Measurements from ENCODE around the gene ERCC6L2.

The ERCC6L2 gene, protein sequence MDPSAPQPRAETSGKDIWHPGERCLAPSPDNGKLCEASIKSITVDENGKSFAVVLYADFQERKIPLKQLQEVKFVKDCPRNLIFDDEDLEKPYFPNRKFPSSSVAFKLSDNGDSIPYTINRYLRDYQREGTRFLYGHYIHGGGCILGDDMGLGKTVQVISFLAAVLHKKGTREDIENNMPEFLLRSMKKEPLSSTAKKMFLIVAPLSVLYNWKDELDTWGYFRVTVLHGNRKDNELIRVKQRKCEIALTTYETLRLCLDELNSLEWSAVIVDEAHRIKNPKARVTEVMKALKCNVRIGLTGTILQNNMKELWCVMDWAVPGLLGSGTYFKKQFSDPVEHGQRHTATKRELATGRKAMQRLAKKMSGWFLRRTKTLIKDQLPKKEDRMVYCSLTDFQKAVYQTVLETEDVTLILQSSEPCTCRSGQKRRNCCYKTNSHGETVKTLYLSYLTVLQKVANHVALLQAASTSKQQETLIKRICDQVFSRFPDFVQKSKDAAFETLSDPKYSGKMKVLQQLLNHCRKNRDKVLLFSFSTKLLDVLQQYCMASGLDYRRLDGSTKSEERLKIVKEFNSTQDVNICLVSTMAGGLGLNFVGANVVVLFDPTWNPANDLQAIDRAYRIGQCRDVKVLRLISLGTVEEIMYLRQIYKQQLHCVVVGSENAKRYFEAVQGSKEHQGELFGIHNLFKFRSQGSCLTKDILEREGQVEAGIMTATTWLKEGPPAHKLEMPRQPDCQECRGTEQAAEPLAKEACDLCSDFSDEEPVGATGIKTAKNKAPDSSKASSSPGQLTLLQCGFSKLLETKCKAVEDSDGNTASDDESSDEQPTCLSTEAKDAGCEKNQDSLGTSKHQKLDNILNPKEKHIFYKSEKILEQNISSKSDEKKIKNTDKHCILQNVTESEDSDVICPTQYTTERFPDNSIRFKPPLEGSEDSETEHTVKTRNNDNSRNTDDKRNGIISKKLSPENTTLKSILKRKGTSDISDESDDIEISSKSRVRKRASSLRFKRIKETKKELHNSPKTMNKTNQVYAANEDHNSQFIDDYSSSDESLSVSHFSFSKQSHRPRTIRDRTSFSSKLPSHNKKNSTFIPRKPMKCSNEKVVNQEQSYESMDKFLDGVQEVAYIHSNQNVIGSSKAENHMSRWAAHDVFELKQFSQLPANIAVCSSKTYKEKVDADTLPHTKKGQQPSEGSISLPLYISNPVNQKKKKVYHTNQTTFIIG (N-terminal part only)

GRCh38 chr9:95875305-95876137, at the start of gene ERCC6L2:
Gene ERCC6L2 (plus strand): TSS chr9:95875691. CDS start chr9:95876039, 348 bp downstream.
- DNase-seq = peak; percentile 60 to 94 (median 86)

GRCh38 chr9:95826183-95826838, 49.2 kb upstream of the ERCC6L2 start:
- no peak for DNase-seq

- DNase-seq = no peak
These were observed 44.7 kb upstream of the ERCC6L2 start for GRCh38 chr9:95830768-95831167.

DNA sequence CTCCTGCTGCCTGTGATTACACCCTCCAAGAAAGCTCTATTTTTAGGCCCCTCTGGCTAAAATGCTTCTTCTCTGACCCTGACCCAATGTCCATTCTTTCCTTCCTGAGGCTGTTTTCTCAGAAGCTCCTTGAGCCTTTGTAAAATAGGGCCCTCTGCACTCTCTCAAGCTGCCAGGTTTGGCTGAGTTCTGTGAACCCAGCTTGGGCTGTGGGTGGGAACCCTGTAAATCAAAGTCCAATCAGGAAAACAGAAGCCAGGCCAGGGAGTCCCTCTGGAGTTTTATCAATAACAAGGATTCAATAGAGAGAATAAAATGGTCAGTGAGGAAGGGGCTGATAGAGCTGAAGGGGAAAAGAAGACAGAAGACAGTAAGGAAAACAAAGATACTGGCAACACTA, 43.7 kb upstream of the ERCC6L2 start:
- DNase-seq = no peak

GRCh38 chr9:95833546-95834178, 41.8 kb upstream of the ERCC6L2 start:
- DNase-seq = no peak

- no peak for DNase-seq
These were observed 41.1 kb upstream of the ERCC6L2 start for GRCh38 chr9:95834281-95834907.

DNA sequence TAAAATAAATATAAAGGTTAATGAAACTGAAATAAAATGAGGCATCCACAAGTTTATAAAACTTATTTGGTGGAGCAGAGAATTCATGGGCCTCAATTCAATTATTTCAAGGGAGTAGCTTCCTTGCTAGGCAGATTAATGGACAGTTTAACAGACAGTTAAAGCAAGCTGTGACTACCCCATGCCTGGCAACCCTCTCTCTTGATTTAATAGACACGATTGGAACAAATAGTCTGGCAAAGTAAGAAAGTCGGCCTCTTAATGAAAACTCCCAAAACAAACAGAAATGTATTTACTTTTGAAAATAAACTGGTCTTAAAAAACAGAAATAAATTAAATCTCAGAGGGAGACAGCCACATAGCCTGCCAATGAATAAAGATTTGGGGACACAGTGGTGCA, 40.1 kb upstream of the ERCC6L2 start:
- DNase-seq = no peak

DNA sequence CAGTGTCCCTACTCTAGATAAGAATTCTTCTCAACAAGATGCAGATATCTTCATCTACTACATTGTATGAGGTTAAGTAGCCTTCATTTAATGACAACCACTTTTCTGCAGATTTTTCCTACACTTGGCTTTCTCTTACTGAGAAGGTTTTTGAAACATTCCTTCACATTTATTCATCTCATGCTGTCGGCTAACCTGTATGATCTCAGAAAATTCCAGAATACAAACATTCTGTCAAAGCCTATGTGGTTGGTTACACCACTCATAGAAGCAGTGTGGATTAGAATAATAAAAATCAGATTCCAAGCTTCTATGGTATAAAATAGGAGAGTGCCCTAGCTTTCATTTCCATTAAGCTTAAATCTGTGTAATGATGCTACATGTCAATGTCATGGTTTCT, 39.4 kb upstream of the ERCC6L2 start:
- no peak for DNase-seq

DNA sequence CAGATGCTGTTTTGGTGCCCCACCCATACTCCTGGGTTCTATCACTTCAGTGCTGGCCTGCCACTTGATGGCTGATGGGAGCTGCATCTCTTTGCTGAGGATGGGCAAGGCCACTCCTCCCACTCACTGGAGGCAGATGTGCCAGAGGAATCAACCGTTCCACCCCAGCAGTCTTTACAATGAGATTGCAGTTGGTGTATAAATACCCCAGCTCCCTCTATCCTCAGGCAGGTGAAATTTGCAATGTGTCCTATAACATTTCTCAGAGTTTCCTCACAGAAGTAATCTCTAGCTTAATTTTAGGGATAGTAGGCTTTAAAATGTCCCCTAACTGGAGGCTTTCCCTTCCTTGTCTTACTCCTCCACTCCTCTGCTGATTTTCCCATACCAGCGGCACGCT, 36.5 kb upstream of the ERCC6L2 start:
- no peak for DNase-seq

DNA sequence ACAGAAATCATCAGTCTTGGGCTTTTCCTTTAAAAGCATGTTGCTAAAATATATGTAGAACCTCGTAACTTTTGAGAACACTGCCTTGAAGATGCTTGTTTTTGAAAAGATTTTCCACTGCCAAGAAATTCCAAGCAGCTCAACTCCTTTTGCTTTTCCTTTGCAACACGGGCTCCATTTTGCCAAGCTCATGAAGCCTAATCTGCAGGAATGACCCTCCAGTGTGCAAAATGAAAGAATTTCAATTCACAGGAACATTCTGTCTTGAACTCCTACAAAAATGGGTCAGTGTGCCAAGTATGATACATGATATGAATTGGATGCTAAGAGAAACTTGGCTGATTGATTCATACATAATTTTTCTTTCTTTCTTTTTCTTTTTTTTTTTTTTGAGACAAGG, 35.4 kb upstream of the ERCC6L2 start:
- DNase-seq = no peak

GRCh38 chr9:95841377-95841776, 34.1 kb upstream of the ERCC6L2 start:
- DNase-seq = no peak

DNA sequence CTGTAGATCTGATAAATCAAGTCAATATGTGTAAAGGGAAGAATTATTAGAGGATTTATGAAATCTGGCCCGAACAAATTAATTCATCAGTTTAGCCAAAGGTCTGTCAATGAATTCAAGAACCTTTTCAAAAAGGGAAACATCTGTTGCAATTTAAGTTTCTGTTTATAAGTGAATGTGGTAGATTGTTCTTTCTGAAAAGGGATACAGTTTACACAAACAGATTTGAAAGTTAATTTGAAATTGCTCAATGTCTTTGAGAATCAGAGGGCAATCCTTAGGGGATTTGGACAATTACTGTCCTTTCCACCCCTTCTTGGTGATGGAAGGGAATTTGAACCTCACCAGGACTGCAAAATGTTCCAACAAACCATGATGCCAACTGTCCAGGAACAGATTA, 29.7 kb upstream of the ERCC6L2 start:
- no peak for DNase-seq

DNA sequence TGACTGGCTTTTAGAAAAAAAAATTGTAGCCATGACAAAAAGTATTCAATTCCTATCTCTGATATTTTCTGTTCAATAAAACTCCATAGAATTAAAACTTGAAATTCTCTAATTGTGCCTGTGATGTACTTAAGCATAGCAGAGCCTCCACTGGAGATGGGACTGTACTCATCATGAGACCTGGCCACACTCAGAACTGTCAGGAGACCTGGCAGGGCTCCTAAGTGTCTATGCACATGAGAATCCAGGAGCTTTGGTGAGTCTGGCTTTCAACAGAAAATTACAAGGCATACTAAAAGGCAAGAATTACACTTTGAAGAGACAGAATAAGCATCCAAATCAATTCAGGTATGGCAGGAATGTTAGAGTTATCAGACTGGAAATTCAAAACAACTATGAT, 26.7 kb upstream of the ERCC6L2 start:
- DNase-seq = no peak

GRCh38 chr9:95852059-95853032, 23.1 kb upstream of the ERCC6L2 start:
- no peak for DNase-seq

DNA sequence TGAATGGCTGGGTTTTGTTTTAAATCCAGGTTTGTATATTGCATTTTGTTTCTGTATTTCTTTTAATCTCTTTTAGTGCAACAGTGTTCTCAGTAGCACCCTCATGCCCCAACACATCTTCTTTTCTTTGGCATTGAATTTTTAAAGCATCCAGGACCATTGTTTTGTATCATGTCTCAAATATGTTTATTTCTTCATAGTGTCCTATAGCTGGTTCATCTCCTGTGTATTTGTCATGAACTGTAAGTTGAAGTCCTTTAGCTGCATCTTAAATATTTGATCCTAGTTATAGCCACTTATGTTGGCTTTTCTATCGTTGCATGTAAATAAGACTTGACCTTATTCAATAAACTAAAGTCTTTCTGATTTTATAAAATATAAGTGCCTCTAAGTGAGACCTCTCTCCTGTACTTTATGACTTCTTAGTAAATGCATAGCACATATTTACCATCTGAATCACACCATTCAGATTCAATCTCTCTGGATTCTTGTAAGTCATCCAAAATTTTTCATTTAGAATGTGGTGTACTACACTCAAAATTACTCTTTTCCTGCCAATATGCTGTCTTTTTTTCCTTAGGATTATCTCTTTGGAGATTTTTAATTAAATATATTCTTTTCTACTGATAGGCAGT, 21.0 kb upstream of the ERCC6L2 start:
- no peak for DNase-seq

- DNase-seq = no peak
These were observed 19.5 kb upstream of the ERCC6L2 start for GRCh38 chr9:95855961-95856360.

DNA sequence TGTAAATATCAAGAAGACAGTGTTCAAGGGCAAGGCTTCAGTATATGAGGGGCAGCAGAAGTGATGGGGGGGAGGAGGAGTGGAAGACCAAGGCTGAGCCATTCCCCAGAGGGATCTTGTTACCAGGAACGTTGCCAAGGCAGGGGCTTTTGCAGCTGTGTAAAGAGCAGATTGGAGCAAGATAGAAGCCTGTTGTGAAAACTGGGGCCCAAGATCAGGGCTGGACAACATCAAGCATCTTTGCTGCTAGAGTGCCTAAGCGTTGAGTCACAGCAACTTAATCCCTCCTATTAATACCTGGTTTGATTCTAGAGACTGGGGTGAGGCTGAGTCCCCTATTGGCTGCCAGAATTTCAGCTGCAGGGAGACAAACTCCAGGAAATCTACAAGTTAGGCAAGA, 18.4 kb upstream of the ERCC6L2 start:
- DNase-seq = no peak

DNA sequence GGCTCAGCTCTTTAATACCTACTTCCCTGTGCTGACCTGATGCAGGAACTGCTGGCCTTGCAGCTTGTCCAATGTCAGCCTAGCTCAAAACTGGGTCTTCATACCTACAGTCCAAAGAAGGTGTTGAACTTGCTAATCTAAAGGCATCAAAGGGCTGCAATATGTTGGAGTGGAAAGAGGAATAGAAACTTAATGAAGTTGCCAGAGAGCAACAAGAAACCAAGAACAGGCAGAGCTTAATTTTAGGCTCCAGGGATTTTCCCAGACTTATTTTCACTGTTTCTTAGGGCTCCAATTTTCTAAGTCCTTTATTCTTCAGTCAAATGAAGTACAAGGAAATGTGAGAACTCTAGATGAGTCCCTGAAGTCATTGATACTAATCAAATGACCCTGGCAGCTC, 17.6 kb upstream of the ERCC6L2 start:
- no peak for DNase-seq

All from amygdala (tissue), 56 donors.